Stimulated activated CD4-positive, alpha-beta T cell treated with anti-CD3 and anti-CD28 coated beads, Interleukin-2, amount 100 ng/mL, for 4 hours (primary cell): ENCODE measurements around the gene KLK3.
A peak's percentile ranks its signal among the peaks of the same experiment; 100 is the strongest.

Experiments used
- DNase-seq: peaks from one replicate; pipeline ENCODE4 v3.0.0-alpha.2; 2020; ENCODE audit warnings: low read depth

KLK3 gene

GRCh38 chr19:50831026-50831396 is 23.7 kb upstream of the KLK3 start:
- DNase-seq = no peak

GRCh38 chr19:50832666-50833065 is 22.0 kb upstream of the KLK3 start:
- no peak for DNase-seq

GRCh38 chr19:50833117-50833801 is 21.5 kb upstream of the KLK3 start, which contains the start of gene KLK15:
Gene KLK15, minus strand, starts transcription at chr19:50833574. Its CDS starts 2,082 bp downstream, at chr19:50831492.
- DNase-seq = no peak

DNA sequence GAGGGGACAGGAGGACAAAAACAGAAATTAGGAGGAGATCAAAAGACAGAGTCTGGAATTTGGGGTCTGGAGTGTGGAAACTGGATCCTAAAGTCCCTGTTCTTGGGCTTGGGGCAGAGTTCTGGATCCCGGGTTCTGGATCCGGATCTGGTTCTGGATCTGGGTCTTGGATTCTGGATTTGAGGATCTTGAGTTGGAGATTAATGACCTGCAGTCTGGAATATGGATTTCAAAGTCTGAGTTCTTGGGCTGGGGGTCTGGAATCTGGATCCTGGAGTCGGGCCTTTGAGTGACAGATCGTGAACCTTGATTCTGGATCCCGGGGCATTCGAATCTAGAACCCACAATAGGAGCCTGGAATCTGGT is 20.9 kb upstream of the KLK3 start:
- no peak for DNase-seq

- DNase-seq = no peak
Observed at GRCh38 chr19:50835103-50835784, 19.5 kb upstream of the KLK3 start.

- peak; percentile 62 for DNase-seq
Observed at GRCh38 chr19:50835785-50836542, 18.8 kb upstream of the KLK3 start.

DNA sequence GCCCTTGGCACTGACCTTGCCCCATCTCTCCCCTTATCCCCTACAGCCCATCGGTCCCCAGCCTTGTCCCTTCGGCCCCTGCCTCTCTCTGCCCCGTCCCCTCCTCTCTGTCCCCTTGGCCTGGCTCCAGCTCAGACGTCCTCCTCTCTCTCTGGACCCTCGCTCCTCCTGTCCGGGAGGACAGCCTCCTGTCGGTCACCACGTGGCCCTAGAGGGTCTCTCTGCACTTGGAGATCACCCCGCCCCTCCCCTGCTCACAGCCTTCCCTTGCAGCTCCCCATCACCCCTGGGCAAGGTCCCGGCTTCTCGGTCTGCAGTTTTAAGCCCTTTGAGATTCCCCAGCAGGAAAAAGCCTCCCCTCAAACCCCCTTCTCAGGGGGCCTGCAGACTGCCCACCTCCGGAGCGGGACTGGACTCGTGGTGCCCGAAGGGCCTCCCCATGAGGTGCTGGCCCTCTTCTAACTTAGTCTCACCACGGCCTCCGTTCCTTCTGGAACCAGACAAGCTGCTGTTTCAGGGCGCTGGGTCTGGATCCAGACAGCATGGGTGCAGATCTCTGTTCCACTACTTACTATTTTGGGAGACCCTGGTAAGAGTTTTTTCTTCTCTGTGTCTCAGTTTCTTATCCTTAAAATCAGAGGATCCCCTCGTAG is 18.0 kb upstream of the KLK3 start:
- no peak for DNase-seq

DNA sequence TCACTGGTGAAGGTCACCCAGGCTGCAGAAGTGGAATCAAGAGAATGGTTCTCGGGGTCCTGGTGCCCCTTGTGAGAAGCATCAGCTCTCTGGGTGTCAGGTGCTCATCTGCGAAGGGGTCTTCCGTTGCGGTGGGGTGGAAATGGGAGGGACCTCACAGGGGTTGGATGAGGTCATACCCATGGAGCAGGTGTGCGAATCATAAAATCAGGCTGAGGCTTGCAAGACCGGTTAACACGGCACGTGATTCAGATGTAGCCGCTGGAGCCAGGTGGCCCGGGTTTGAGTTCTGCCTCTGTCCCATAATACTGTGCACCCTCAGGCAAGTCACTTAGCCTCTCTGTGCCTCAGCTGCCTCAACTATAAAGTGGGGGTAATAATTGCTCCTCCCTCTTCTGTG is 17.4 kb upstream of the KLK3 start:
- no peak for DNase-seq

- no peak for DNase-seq
Observed at GRCh38 chr19:50838239-50838638, 16.5 kb upstream of the KLK3 start.

- no peak for DNase-seq
Observed at GRCh38 chr19:50839712-50840655, 14.7 kb upstream of the KLK3 start.

GRCh38 chr19:50842130-50842529 is 12.6 kb upstream of the KLK3 start:
- no peak for DNase-seq

- DNase-seq = no peak
Observed at GRCh38 chr19:50843205-50843604, 11.5 kb upstream of the KLK3 start.

GRCh38 chr19:50843701-50844221 is 11.0 kb upstream of the KLK3 start:
- DNase-seq = no peak

DNA sequence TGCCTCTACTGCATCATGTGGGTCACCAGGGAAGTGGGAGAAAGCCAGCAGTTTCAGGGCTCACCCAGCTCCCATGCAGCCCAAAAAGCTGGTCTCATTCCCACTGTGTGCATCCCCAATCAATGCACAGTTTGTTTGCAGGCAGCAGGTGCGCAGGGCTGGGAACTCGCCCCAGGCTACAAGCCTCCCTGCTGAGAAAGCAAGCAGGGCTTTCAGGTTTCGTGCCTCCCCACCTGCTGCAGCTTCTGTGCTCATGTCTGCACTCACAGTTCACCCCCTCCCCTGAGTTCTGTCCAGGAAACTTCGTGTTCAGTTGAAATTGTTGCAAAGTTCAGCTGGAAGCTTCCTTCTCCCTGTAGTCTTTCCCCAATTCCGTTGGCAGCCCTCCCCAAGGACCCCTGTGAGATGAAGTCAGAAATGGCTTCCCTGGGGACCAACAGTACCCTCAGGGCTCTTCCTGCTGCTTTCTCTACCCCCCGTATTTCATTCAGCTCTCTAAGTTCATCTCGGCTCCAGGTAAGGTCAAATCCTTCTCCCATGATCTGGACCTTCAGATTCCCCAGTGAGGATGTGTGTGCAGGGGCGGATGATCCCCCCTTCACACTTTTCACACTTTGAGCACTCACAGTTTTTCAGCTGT is 10.3 kb upstream of the KLK3 start:
- DNase-seq = no peak

- DNase-seq = no peak
Observed at GRCh38 chr19:50850738-50851137, 4.0 kb upstream of the KLK3 start.

DNA sequence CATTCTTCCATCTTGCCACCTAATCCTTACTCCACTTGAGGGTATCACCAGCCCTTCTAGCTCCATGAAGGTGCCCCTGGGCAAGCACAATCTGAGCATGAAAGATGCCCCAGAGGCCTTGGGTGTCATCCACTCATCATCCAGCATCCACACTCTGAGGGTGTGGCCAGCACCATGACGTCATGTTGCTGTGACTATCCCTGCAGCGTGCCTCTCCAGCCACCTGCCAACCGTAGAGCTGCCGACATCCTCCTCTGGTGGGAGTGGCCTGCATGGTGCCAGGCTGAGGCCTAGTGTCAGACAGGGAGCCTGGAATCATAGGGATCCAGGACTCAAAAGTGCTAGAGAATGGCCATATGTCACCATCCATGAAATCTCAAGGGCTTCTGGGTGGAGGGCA is 3.1 kb upstream of the KLK3 start:
- DNase-seq = no peak

GRCh38 chr19:50857366-50857765 is 2.7 kb downstream of the KLK3 start:
- DNase-seq = no peak

- DNase-seq = no peak
Observed at GRCh38 chr19:50858886-50859285, 4.2 kb downstream of the KLK3 start.

DNA sequence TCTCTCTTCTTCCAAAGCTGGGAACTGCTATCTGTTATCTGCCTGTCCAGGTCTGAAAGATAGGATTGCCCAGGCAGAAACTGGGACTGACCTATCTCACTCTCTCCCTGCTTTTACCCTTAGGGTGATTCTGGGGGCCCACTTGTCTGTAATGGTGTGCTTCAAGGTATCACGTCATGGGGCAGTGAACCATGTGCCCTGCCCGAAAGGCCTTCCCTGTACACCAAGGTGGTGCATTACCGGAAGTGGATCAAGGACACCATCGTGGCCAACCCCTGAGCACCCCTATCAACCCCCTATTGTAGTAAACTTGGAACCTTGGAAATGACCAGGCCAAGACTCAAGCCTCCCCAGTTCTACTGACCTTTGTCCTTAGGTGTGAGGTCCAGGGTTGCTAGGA is 5.1 kb downstream of the KLK3 start:
- DNase-seq = no peak

DNA sequence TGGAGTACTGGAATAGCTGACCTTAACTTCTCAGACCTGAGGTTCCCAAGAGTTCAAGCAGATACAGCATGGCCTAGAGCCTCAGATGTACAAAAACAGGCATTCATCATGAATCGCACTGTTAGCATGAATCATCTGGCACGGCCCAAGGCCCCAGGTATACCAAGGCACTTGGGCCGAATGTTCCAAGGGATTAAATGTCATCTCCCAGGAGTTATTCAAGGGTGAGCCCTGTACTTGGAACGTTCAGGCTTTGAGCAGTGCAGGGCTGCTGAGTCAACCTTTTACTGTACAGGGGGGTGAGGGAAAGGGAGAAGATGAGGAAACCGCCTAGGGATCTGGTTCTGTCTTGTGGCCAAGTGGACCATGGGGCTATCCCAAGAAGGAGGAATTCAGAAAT is 6.3 kb downstream of the KLK3 start:
- no peak for DNase-seq
